GM18520 (cell line): ENCODE data around the gene RIPK1.
"Not testable (repeated sequence)": the region's sequence is repeated elsewhere in the genome, so short reads cannot be mapped to it uniquely, and the experiment has no call there.

ENCODE experiments used
- ATAC-seq: cut with Tn5 transposase; IDR thresholded peaks from one replicate; pipeline ENCODE4 v1.9.1; 2021; ENCODE audit not compliant: unreplicated experiment

The RIPK1 gene

DNA sequence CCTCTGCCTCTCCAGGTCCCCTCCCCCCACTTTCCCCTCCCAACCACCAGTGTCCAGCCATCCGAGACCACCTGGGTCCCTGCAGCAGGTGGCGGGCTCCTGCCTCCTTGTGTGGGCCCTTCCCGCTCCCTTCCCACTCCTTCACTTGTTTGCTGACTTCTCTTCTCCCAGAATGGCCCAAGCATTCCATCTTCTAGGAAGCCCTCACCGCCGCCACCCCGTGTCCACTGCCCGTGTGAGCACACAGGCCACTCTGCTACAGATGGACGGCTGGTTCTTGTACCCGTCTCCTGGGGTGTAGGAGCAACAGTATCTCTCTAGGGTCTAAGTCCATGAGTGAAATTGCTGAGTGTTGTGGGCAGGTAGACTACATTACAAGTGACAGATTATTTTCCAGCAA lies 65.2 kb downstream of the RIPK1 start:
- no peak for ATAC-seq

DNA sequence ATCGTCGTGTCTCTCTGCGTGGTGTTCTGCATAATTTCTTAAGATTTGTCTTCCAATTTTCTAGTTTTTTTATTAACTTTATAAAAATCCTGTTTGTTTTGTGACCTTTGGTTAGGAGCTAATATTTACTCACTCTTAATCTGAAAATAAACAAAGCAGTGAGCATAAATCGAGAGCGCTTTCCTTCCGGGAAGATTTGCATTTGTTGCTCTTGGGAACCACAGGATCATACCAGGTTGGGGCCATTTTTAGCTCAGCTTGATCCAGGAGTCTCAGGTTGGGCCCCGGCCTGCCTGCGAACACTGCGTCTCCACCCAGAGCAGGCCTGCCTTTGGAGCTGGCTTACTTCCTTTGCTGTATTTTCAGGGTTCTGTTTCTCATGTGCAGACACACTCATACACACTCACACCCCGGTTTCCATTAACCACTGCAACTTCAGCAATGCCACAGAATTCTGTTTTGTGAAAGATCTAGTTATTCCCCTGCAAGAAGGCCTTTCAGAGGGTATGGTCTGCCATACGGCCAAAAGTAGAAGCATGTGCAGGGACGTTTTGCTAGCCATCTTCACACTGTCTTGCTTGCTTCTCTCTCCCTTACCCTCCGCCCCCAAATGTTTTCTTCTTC lies 67.5 kb downstream of the RIPK1 start:
- ATAC-seq, result no peak

DNA sequence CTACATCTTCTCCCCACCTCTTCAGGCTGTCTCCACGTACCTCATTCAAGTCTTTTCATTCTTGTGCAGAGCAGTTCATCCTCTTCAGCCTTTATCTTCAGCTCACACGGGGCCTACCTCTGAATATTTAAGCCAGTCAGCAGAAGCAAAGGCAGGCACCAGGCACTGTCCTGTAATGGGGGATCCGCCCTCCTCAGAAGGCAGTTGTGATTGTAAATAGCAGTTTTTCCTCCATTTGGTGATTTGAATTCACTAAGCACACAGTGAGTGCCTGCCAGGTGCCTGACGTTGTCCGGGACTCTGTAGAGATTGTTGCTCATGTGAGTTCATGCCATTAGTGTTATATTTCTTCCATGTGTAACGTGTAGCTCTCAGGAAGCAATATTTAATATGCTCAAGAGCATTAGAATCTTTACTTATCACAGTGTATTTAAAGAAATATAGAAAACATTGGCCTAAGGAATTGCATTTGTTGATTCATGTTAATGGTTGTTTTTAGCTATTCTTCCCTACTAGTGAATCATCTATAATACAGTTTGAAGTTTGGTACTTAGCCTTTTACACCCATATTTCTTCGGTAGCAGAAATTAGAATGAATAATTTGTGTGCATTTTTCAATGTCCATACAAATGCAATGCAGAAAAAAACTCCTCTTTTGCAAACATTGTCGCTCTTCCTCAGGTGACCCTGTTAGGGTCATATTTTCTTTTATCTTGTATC lies 68.2 kb downstream of the RIPK1 start:
- ATAC-seq, result no peak

DNA sequence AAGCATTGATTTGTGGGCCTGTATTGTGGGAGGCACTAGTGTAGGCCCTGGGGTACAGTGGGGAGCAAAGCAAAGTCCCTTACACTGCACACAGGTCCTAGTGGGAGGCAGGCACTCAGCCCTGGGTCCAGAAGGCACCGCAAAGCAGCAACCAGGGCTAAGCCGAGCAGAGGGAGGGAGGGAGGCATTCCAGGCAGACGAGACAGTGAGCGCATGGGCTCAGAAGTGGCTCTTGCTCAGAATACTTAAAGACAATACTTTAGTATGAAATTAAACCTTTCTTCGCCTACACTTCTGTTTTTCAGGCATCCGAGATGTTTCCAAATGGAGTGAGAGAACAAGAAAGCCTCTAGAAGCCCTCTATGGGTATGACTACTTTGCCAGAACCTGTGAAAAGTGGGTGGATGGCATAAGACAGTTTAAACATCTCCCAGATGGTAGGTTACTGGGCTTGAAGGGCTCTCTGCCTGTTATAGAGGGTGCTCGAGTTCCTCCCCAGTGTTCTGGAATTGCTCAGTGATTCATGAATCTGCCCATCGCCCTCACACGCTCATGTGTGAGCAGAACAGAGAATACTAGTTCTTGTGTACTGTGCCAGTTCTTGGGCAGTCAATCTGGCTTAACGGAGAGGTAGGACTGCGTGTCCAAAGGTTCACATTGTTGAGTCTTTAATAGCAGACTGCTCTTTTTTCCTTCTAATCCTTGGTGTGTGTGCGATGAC lies 68.9 kb downstream of the RIPK1 start:
- ATAC-seq, result no peak

DNA sequence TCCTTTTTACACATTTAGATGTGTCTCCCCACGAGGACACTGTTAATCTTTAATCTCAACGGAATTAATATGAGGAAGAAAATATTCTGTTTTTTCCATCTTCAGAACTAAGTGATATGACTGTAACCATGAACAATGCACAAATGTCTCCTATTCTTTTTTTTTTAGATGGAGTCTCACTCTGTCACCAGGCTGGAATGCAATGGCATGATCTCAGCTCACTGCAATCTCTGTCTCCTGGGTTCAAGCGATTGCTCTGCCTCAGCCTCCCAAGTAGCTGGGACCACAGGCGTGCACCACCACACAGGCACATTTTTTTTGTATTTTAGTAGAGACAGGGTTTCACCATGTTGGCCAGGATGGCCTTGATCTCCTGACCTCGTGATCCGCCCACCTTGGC lies 69.6 kb downstream of the RIPK1 start:
- not testable (repeated sequence) for ATAC-seq

DNA sequence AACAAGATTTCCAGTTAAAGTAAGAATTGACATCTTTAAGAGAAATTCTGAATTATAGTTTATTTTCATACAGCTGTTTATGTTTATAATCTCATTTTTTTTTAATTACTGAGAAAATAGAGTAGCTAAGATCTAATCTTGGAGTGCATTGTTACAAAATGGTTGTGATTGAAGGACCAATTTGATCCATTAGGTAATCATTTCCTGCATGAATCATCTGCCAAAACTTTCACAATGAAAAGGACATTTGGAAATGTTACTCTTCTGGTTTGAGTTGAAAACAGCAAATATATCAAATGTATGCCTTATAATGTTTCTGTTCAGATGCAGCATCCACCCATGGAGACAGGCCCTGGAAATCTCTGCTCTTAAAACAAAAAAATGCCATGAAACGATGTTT lies 70.0 kb downstream of the RIPK1 start:
- no peak for ATAC-seq

DNA sequence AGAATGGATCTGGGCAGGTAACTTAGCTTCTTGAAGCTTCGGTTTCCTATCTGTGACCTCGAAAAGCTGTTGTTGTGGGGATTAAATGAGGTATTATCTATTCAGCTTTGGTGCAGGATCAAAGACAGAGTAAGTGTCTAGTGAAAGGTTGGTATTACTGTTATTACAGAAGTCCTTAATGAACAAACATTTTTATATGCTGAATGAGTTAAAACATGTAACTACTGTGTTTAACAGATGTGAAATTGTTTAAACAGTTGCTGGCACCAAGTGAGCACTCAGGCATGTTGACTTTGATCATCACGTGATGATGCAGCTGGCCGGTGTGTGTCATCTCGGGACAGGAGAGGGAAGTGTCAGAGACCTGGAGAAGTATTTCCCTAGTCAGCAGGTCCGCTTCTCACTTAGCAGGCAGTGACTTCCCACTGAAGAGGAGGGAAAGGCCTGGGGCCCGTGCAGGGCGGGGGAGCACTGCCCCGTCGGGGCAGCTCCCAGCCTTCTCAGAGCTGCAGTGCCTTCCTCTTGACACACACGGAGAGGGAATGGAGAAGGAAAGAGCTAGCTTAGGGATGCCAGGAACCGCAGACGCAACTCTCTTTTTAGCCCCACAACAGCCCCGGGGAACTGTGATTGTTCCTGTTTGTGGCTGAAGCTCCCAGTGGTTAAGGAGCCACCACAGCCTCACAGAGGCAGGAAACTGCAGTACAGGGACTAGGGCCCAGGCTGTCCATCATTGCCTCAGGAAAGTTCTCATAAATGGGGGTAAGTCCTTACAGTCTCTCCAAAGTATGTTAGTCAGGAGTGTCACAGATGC lies 71.0 kb downstream of the RIPK1 start:
- no peak for ATAC-seq

DNA sequence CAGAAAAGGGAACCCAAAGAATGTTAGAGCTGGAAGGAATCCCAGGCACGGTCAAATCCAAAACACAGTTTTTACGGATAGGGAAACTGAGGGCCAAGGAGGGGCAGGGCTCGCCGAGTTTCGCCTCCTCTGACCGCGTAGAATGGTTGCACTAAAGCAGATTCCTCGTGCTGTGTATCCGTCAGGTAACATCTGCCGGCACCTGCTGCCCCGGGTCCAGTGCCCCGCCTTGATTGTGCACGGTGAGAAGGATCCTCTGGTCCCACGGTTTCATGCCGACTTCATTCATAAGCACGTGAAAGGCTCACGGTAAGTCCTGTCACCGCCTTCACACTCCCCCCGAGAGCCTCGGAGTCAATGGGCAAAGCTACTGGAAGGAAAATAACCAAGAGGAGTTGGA lies 71.9 kb downstream of the RIPK1 start:
- ATAC-seq, result no peak

DNA sequence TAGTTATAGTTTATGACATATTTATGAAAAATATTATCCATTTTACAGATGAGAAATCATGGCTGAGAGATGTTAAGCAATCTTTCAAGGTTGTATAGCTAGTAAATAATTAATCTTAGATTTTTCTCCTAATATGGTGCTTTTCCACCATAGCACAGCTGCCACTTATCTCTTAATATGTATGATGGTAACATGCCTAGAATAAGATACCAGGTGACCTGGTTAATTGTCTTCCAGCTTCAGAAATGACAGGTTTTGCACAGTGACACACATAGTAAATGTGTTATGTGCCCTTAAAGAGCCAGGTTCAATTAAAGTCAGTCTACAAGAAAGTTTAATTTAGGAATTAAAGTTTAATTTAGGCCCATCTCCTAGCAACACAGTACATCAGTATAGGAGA lies 74.2 kb downstream of the RIPK1 start:
- ATAC-seq, result no peak

DNA sequence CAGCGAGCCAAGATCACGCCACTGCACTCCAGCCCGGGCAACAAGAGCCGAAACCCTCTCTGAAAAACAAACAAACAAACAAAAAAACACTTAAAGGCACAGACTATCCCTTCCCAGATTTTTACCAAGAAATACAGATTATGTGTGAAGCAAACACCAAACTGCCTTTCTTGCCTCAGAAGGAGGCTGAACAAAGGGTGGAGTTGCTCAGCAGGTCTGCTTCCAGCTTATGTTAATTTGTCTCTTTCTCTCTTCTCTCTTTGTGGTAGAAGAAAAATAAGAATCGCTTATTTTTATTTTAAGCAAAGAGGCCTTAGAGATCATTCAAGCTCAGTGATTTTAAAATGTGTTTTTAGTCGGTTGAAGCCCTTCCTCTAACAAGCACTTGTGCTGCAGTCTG lies 74.9 kb downstream of the RIPK1 start:
- ATAC-seq, result no peak

DNA sequence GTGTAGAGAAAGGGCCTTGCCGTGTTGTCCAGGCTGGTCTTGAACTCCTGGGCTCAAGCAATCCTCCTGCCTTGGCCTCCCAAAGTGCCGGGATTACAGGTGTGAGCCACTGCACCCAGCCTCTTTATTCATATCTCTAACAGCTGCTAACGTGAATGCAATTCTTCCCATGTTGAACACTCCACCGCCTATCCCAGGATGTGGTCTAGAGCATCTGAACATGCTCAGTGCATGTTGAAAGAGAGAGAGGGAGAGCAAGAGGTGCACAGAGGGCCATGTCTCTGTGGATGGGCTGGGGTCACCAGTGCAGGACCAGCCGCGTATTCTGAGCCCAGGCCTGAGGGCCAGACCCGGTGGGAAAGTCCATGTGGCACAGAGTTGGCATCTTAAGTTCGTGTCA lies 76.3 kb downstream of the RIPK1 start:
- no peak for ATAC-seq

DNA sequence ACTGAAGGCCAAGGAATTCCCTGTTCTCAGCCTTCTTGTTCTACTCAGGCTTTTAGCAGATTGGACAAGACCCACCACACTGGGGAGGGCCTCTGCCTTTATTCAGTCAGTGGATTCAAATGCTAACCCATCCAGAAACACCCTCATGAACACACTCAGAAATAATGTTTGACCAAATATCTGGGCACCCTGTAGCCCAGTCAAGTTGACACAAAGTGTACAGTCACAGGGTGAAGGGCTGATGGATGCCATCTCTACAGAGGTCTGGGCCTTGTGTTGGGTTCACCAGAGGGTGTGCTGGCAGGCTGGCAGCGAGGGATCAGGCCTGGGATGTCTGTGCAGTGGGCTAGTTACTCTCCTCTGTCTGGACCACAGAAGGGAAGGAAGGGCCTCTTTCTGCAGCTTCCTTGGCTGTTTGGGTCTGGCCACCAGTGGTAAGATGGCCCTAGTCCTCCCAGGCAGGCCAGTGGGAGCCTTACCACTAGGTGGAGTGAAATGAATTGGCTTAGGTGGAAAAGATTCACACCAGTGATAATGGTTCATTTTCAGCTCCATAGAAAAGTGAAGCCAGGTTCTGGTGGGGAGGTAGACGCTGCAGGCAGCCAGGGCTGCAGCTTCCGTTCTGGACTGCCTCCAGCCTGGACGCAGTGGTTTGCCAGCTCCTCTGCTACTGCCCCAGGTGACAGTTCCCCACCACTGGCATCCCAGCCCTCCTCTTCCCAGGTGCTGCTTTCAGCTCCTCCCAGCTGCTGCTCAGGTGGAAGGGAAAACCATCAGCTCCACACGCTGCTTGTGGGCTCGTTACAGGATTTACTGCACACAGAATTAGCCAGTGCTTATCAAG lies 79.8 kb downstream of the RIPK1 start:
- ATAC-seq, result no peak

DNA sequence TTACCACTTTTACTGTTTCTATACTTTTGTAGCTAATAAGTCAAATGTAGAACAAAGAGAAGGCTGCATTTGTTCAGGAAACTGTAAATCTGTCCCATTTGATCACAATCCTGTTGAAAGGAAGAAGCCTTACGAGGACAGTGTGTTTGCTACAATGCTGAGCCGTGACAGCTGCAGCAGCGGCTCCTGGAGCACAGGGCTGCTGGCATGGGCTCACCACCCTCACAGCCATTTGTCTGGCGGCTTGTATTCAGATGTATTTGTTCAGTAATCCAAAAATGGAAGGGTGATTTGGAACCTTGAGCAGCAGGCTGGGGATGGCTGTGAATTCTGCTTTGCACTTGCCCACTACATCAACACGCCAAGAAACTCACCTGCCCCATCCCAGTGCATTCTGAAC lies 83.4 kb downstream of the RIPK1 start:
- no peak for ATAC-seq

DNA sequence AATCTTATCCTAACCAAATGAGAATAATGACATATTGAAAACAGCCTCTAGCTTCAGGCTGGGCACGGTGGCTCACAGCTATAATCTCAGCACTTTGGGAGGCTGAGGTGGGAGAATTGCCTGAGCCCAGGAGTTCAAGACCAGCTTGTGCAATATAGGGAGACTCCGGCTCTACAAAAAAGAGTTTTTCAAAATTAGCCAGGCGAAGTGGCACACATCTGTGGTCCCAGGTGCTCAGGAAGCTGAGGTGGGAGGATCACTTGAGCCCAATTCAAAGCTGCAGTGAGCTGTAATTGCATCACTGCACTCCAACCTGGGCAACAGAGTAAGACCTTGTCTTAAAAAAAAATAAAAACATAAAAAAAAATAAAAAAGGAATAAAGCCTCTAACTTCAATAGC lies 84.4 kb downstream of the RIPK1 start:
- no peak for ATAC-seq

DNA sequence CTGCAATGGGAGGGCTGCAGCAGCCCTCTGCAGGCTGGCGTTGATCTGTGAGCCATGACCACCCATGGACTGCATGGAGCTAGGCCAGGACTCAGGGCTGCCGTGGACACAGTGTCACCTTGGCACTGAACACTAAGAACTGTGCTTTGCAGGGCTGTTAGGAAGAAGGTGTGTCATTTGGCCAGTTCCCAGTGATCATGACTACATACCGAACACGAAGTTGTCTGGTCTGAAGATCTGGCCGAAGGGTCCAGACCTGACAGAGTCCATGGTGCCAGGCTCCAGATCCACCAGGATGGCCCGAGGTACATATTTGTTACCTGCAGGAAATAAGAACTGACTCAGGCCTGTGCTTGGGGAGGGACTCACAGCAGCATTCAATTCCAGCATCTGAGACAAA lies 87.1 kb downstream of the RIPK1 start:
- ATAC-seq, result not testable (repeated sequence)

DNA sequence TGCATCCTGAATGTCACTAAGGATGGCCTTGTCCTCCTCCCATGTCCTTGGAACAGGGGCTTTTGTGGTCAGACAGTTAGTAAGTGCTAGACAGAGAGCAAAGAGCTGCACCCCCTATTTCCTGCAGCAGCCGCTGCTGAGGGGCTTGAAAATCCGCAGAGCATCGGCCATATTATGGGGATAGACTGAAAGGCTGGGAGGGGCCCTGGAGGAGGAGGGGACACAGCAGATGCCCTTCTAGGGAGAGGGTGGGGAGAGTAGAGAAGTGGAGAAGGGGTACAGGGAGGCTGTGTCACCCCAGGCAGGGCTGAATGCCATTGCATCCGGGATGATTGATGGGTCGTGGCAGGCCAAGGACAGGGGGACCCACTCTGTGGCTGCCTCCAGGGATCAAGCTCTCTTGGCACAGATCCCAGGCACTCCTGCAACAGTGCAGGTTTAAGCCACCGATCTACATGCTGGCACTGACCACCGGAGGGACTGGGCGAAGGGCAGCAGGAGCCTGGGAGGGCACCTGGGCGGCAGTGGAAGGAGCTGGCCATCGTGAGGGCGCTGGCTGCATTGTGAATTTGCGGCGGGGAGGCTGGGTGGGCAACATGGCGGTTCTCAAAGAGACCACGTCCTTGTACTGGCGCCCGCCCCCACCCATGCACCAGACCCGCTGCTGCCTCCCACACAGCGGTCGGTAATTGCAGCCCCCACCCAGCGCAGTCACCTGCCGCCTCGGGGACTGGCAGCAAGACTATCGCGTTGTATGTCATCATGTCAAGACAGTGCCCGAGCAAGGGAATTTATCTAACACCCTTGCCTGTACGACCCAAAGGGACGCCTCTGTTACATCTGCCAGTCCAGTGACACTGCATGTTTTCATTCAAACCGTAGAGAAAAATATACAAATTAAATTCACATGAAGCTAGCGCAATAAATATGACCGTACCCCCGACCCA lies 88.2 kb downstream of the RIPK1 start:
- not testable (repeated sequence) for ATAC-seq

DNA sequence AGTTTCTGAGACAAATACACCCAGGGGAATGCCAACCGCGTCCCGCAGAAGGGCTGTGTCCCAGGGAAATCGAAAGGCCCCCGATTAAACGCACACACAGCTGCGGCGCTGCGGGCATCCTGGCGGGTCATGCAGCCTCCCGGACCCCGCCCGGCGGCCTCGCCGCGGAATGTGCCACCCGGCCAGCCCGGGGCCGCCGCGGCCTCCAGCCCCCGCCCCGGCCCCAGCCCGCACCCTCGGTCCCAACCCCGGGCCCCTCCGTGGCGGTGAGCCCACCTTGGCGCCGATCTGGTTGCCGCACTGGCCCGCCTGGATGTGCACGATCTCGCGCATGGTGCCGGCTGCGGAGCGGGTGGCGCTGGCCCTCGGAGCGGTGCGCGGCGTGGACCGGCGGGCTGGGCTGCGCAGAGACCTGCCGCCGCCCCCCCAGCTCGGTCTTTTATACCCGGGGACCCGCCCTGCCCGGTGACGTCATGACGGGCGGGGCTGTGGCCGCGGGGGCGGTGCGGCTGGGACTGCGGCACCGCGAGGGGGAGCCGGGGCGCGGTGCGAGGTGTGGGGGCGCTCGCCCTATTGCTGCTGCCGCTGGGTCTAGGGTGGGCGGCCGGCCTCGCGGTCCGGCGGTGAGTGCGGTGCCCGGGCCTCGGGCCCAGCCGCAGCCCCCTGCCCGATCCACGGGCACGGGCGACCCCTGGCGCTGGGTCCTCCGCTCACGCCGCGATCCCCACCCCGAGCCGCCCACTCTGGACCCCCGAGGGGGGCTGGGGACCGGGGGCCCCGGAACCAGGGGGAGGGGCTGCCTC lies 89.0 kb downstream of the RIPK1 start, which contains the start of gene TUBB2A:
Gene TUBB2A (minus strand): TSS at position 414 of the 803 bp plus-strand sequence. CDS start 81 bp downstream, at position 333.
- peak; percentile 71 for ATAC-seq
